Measurements from ENCODE around the gene OGFOD3. TPM values are rescaled to one million over a fixed set of nuclear protein-coding genes. Genes with fewer than 3 reads are reported as not detected.
A peak's percentile ranks its signal among the peaks of the same experiment; 100 is the strongest.

The OGFOD3 gene
- total RNA-seq, 2 experiments from 2014 or later: 12.9 to 13.7 TPM

DNA sequence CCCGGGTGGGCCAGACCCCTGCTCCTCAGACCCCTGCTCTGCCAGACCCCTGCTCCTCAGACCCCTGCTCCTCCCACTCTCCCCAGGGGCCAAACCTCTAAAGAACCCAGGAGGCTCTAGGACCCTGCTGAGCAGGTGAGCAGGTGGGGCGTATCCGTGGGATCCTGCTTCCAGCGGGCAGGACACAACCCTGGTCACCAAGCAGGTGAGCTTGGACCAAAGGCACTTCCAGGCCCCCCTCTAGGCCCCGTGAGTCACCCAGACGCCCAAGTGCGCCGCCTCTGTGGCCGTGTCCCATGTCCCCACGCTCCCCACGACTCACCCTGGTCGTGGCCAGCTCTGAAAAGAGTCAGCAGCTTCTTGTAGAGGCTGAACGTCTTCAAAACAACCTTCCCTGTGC, 27.2 kb upstream of the OGFOD3 start:
- TF ChIP-seq, protein P1, sequence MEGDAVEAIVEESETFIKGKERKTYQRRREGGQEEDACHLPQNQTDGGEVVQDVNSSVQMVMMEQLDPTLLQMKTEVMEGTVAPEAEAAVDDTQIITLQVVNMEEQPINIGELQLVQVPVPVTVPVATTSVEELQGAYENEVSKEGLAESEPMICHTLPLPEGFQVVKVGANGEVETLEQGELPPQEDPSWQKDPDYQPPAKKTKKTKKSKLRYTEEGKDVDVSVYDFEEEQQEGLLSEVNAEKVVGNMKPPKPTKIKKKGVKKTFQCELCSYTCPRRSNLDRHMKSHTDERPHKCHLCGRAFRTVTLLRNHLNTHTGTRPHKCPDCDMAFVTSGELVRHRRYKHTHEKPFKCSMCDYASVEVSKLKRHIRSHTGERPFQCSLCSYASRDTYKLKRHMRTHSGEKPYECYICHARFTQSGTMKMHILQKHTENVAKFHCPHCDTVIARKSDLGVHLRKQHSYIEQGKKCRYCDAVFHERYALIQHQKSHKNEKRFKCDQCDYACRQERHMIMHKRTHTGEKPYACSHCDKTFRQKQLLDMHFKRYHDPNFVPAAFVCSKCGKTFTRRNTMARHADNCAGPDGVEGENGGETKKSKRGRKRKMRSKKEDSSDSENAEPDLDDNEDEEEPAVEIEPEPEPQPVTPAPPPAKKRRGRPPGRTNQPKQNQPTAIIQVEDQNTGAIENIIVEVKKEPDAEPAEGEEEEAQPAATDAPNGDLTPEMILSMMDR (IDR thresholded peaks at IDR 0.05): no peak
- POLR2A ChIA-PET: no interaction called here
- H3K4me1 ChIP-seq (ENCODE audit: insufficient read depth, low read length): peaks cover 45% of the 10 kb centered on the region
- intact Hi-C loops (cut with DNase I, micrococcal nuclease): no loop called here
- H3K36me3 ChIP-seq (ENCODE audit: insufficient read depth, low read length): peaks cover 62% of the 10 kb centered on the region
- no peak overlapping the region for H3K4me3 ChIP-seq (ENCODE audit: low read length)
- Mint-ChIP-seq H3K36me3 (ENCODE audit: low read depth) (peaks cover 23% of the 10 kb centered on the region), H3K27ac (no peak overlapping the region), H3K4me3 (no peak overlapping the region), H3K9me3 (no peaks in the 10 kb centered on the region), H3K4me1 (ENCODE audit: low read depth) (peaks cover 29% of the 10 kb centered on the region), H3K27me3 (no peaks in the 10 kb centered on the region)
- H3K9me3 ChIP-seq (ENCODE audit: control insufficient read depth in 1 of 2, insufficient read depth in 1 of 2, low read length in 2 of 2): no peaks in the 10 kb centered on the region
- CTCF ChIA-PET: no interaction called here
- H3K27me3 ChIP-seq (ENCODE audit: control insufficient read depth in 1 of 2, insufficient read depth in 2 of 2, low read length in 2 of 2): no peaks in the 10 kb centered on the region
- no peak for DNase-seq
- H3K27ac ChIP-seq (ENCODE audit: low read depth in 1 of 2, low read length in 2 of 2): no peak overlapping the region
- no peak for ATAC-seq (ENCODE audit: poor library complexity)

DNA sequence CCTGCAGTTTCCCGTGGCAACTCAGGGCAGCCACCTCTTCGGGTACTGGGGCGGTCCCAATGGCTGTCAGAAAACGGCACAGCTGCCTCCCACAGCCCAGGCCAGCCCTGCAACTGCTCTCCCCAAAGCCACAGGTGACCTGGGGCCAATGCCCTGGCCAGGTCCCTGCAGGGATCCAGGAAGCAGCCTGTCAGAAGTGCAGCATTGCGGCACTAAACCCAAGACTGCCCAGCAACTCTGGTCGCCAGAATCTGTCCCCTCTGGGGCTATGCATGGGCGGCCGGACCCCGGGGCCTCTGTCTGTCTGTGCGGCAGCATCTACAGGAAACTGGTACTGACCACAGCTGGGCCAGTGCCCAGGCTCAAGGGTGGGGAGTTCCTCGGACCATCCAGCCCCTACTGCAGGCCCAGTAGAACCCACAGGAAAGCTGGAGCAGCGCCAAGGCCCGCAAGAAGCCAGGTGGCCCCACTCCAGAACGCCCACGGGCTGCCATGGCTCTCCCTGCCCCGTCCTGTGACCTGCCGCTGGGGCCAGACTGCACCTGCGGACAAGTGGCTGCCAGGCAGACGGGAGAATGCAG, 26.6 kb upstream of the OGFOD3 start:
- Mint-ChIP-seq H3K27me3 (no peaks in the 10 kb centered on the region), H3K9me3 (no peaks in the 10 kb centered on the region), H3K4me3 (no peak overlapping the region), H3K4me1 (ENCODE audit: low read depth) (peaks cover 29% of the 10 kb centered on the region), H3K36me3 (ENCODE audit: low read depth) (peaks cover 25% of the 10 kb centered on the region), H3K27ac (no peak overlapping the region)
- intact Hi-C loops (cut with DNase I, micrococcal nuclease): no loop called here
- Histone ChIP-seq H3K4me3 (ENCODE audit: low read length) (no peak overlapping the region), H3K4me1 (ENCODE audit: insufficient read depth, low read length) (peaks cover 47% of the 10 kb centered on the region), H3K27me3 (ENCODE audit: control insufficient read depth in 1 of 2, insufficient read depth in 2 of 2, low read length in 2 of 2) (no peaks in the 10 kb centered on the region), H3K36me3 (ENCODE audit: insufficient read depth, low read length) (peaks cover 62% of the 10 kb centered on the region), H3K27ac (ENCODE audit: low read depth in 1 of 2, low read length in 2 of 2) (no peak overlapping the region), H3K9me3 (ENCODE audit: control insufficient read depth in 1 of 2, insufficient read depth in 1 of 2, low read length in 2 of 2) (no peaks in the 10 kb centered on the region)
- ChIA-PET POLR2A (no interaction called here), CTCF (no interaction called here)
- DNase-seq: peak in 1 of 14 experiments; percentile 20
- TF ChIP-seq, protein P1 (IDR thresholded peaks at IDR 0.05): no peak
- ATAC-seq (ENCODE audit: poor library complexity): no peak

DNA sequence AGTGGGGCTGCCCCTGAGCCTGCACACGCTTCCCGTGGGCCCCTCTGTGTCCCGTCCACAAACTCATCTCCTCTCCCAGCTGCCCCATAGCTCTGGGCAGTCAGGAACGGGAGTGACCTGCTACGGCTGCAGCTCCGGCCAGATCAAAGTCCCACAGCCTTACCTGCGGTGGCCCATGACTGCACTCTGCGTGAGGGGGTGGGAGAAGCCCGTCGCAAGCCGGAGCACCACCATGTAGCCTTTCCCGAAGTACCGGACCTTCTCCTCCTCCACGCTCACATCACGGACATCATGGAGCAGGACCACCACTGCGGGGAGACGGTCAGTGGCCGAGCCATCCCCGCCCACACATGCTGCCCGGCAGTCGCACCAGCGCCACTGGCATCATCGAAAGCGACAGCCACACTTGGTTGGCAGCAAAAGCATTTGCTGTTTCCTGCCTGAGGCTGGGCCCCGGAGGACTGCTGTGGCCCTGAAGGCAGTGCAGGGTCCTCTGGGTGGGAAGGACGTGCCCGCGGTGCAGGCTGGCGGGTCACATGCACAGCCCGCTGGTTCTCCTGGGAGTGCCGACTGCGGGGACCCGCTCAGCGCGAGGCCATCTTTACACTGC, 26.0 kb upstream of the OGFOD3 start:
- TF ChIP-seq, protein P1 (IDR thresholded peaks at IDR 0.05): no peak
- intact Hi-C loops (cut with DNase I, micrococcal nuclease): no loop called here
- ATAC-seq (ENCODE audit: poor library complexity) (no peak), DNase-seq (no peak)
- Histone ChIP-seq H3K9me3 (ENCODE audit: control insufficient read depth in 1 of 2, insufficient read depth in 1 of 2, low read length in 2 of 2) (no peaks in the 10 kb centered on the region), H3K4me3 (ENCODE audit: low read length) (no peak overlapping the region), H3K27ac (ENCODE audit: low read depth in 1 of 2, low read length in 2 of 2) (no peak overlapping the region), H3K27me3 (ENCODE audit: control insufficient read depth in 1 of 2, insufficient read depth in 2 of 2, low read length in 2 of 2) (no peaks in the 10 kb centered on the region), H3K4me1 (ENCODE audit: insufficient read depth, low read length) (peaks cover 43% of the 10 kb centered on the region), H3K36me3 (ENCODE audit: insufficient read depth, low read length) (peaks cover 62% of the 10 kb centered on the region)
- POLR2A ChIA-PET: no interaction called here
- Mint-ChIP-seq H3K27me3 (no peaks in the 10 kb centered on the region), H3K4me3 (no peak overlapping the region), H3K36me3 (ENCODE audit: low read depth) (peaks cover 19% of the 10 kb centered on the region), H3K9me3 (no peaks in the 10 kb centered on the region), H3K4me1 (ENCODE audit: low read depth) (peaks cover 23% of the 10 kb centered on the region), H3K27ac (no peak overlapping the region)
- CTCF ChIA-PET: no interaction called here
